ENCODE data around the gene GRID2. TPM values are rescaled to one million over a fixed set of nuclear protein-coding genes. Genes with fewer than 3 reads are reported as not detected.

GRID2 gene
- polyA plus RNA-seq, 1 donor from 2014 or later = 14.9 TPM

DNA sequence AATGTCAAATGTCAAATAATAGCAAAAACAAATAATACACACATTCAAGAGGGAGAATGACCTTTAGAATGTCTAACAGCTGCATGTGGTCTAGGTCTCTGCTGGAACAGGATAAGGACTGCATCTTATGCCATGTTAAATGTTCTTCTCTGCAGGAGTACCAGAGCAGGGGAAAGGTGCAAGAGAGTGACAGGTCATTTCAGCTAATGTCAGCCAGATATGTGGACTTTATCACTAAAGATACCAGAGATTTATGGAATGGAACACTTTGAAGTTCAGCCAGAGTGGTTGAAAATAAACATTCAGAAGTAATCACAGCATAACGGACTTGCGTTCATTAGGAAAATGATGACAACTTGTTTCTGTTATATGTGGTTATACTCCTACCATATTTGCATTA lies 24.3 kb downstream of the GRID2 start:
- Histone ChIP-seq H3K9me2 (ENCODE audit: insufficient read depth, low read length) (no peaks in the 10 kb centered on the region), H3K4me3 (ENCODE audit: low read length) (no peak overlapping the region), H4K20me1 (ENCODE audit: insufficient read depth) (no peaks in the 10 kb centered on the region), H3K36me3 (ENCODE audit: insufficient read depth, low read length) (no peaks in the 10 kb centered on the region), H3K9ac (ENCODE audit: low read length) (no peak overlapping the region), H3K79me2 (replicated peaks; ENCODE audit: insufficient read depth, low read length) (no peaks in the 10 kb centered on the region), H3K4me2 (ENCODE audit: low read length) (no peak overlapping the region), H3F3A (ENCODE audit: insufficient read depth, low read length, poor library complexity, severe bottlenecking) (no peaks in the 10 kb centered on the region), H3K27ac (ENCODE audit: low read length) (no peak overlapping the region), H3K27me3 (ENCODE audit: insufficient read depth, low read depth, low read length) (no peaks in the 10 kb centered on the region), H2AFZ (ENCODE audit: low read depth, low read length) (no peak overlapping the region), H3K9me3 (ENCODE audit: low read length) (no peaks in the 10 kb centered on the region)
- TF ChIP-seq EP300 (conservative IDR thresholded peaks at IDR 0.05; ENCODE audit: poor library complexity, severe bottlenecking) = no peak
- TF ChIP-seq RAD21 (conservative IDR thresholded peaks at IDR 0.05) = no peak
- TF ChIP-seq SMC3 (conservative IDR thresholded peaks at IDR 0.05; ENCODE audit: poor library complexity) = no peak
- TF ChIP-seq, protein P1, sequence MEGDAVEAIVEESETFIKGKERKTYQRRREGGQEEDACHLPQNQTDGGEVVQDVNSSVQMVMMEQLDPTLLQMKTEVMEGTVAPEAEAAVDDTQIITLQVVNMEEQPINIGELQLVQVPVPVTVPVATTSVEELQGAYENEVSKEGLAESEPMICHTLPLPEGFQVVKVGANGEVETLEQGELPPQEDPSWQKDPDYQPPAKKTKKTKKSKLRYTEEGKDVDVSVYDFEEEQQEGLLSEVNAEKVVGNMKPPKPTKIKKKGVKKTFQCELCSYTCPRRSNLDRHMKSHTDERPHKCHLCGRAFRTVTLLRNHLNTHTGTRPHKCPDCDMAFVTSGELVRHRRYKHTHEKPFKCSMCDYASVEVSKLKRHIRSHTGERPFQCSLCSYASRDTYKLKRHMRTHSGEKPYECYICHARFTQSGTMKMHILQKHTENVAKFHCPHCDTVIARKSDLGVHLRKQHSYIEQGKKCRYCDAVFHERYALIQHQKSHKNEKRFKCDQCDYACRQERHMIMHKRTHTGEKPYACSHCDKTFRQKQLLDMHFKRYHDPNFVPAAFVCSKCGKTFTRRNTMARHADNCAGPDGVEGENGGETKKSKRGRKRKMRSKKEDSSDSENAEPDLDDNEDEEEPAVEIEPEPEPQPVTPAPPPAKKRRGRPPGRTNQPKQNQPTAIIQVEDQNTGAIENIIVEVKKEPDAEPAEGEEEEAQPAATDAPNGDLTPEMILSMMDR (IDR thresholded peaks at IDR 0.05; ENCODE audit: poor library complexity, severe bottlenecking) = no peak
- TF ChIP-seq TAF1 (IDR thresholded peaks at IDR 0.05; ENCODE audit: low read depth) = no peak
- no peak for TF ChIP-seq POLR2AphosphoS5 (IDR thresholded peaks at IDR 0.05)
- TF ChIP-seq MXI1 (conservative IDR thresholded peaks at IDR 0.05; ENCODE audit: poor library complexity, severe bottlenecking) = no peak
- TF ChIP-seq, protein P2, sequence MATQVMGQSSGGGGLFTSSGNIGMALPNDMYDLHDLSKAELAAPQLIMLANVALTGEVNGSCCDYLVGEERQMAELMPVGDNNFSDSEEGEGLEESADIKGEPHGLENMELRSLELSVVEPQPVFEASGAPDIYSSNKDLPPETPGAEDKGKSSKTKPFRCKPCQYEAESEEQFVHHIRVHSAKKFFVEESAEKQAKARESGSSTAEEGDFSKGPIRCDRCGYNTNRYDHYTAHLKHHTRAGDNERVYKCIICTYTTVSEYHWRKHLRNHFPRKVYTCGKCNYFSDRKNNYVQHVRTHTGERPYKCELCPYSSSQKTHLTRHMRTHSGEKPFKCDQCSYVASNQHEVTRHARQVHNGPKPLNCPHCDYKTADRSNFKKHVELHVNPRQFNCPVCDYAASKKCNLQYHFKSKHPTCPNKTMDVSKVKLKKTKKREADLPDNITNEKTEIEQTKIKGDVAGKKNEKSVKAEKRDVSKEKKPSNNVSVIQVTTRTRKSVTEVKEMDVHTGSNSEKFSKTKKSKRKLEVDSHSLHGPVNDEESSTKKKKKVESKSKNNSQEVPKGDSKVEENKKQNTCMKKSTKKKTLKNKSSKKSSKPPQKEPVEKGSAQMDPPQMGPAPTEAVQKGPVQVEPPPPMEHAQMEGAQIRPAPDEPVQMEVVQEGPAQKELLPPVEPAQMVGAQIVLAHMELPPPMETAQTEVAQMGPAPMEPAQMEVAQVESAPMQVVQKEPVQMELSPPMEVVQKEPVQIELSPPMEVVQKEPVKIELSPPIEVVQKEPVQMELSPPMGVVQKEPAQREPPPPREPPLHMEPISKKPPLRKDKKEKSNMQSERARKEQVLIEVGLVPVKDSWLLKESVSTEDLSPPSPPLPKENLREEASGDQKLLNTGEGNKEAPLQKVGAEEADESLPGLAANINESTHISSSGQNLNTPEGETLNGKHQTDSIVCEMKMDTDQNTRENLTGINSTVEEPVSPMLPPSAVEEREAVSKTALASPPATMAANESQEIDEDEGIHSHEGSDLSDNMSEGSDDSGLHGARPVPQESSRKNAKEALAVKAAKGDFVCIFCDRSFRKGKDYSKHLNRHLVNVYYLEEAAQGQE (IDR thresholded peaks at IDR 0.05; ENCODE audit: borderline replicate concordance) = no peak
- no peak for TF ChIP-seq EZH2 (IDR thresholded peaks at IDR 0.05; ENCODE audit: borderline replicate concordance, insufficient read depth, low read length, poor library complexity, severe bottlenecking)

DNA sequence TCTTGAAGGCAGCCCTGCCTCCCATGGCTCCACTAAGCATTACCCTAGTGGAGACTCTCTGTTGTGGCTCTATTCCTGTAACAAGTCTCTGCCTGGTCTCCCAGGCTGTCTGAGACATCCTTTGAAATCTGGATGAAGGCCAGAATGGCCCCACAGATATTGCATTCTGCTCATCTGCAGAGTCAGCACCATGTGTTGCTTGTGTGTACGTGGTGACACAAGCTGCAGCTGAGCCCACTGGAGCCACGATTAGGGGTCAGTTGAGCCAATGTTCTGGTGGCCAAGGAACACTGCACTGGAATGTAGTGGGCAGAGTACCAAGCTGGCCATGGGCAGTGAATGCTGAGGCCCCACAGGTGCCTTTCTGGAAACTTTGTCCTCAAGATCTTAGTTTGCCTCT lies 29.2 kb downstream of the GRID2 start:
- Histone ChIP-seq H4K20me1 (ENCODE audit: insufficient read depth) (no peaks in the 10 kb centered on the region), H3K9me3 (ENCODE audit: low read length) (no peaks in the 10 kb centered on the region), H2AFZ (ENCODE audit: low read depth, low read length) (no peak overlapping the region), H3K9ac (ENCODE audit: low read length) (no peak overlapping the region), H3K27ac (ENCODE audit: low read length) (no peak overlapping the region), H3K4me2 (ENCODE audit: low read length) (no peak overlapping the region), H3K4me3 (ENCODE audit: low read length) (no peak overlapping the region), H3K79me2 (replicated peaks; ENCODE audit: insufficient read depth, low read length) (no peaks in the 10 kb centered on the region), H3K27me3 (ENCODE audit: insufficient read depth, low read depth, low read length) (no peaks in the 10 kb centered on the region), H3K9me2 (ENCODE audit: insufficient read depth, low read length) (no peaks in the 10 kb centered on the region), H3K36me3 (ENCODE audit: insufficient read depth, low read length) (no peaks in the 10 kb centered on the region), H3F3A (ENCODE audit: insufficient read depth, low read length, poor library complexity, severe bottlenecking) (no peaks in the 10 kb centered on the region)
- TF ChIP-seq SMC3 (conservative IDR thresholded peaks at IDR 0.05; ENCODE audit: poor library complexity) (no peak), EP300 (conservative IDR thresholded peaks at IDR 0.05; ENCODE audit: poor library complexity, severe bottlenecking) (no peak), EZH2 (IDR thresholded peaks at IDR 0.05; ENCODE audit: borderline replicate concordance, insufficient read depth, low read length, poor library complexity, severe bottlenecking) (no peak)
- TF ChIP-seq, protein P2 (IDR thresholded peaks at IDR 0.05; ENCODE audit: borderline replicate concordance) = no peak

Data from neural cell (in vitro differentiated cells).